Osteoblast (primary cell): ENCODE data around the gene SH3RF3. TPM values are rescaled to one million over a fixed set of nuclear protein-coding genes. Genes with fewer than 3 reads are reported as not detected.
A peak's percentile ranks its signal among the peaks of the same experiment; 100 is the strongest.

ENCODE experiments used
- DNase-seq: peaks from one replicate; pipeline ENCODE4 v3.0.0; 2011; ENCODE audit warnings: low spot score, mixed read lengths; ENCODE audit not compliant: insufficient read length; ENCODE audit errors: missing footprints
- H2AFZ ChIP-seq: 2 replicates; pipeline ENCODE4 v1.6.0; 2011; ENCODE audit warnings: mild to moderate bottlenecking, low read length
- H3K27ac ChIP-seq: 2 replicates; pipeline ENCODE4 v1.5.1; 2011; ENCODE audit warnings: mild to moderate bottlenecking, low read depth, low read length, moderate library complexity
- H3K27me3 ChIP-seq: 2 replicates; pipeline ENCODE4 v1.6.0; 2012; ENCODE audit warnings: mild to moderate bottlenecking, control low read depth, inconsistent platforms, low read length, moderate library complexity; ENCODE audit not compliant: insufficient read depth
- H3K36me3 ChIP-seq: 2 replicates; pipeline ENCODE4 v1.5.1; 2011; ENCODE audit warnings: mild to moderate bottlenecking, low read length, control low read depth, moderate library complexity; ENCODE audit not compliant: insufficient read depth
- H3K4me1 ChIP-seq: 2 replicates; pipeline ENCODE4 v1.5.1; 2011; ENCODE audit warnings: mild to moderate bottlenecking, low read length, control low read depth, moderate library complexity; ENCODE audit not compliant: insufficient read depth
- H3K4me2 ChIP-seq: 2 replicates; pipeline ENCODE4 v1.6.0; 2011; ENCODE audit warnings: mild to moderate bottlenecking, low read length; ENCODE audit not compliant: insufficient read depth
- H3K4me3 ChIP-seq: fragments of 200-600 bp; sonication (generic); 3 replicates; pipeline ENCODE4 v1.5.1; 2012; ENCODE audit warnings: mild to moderate bottlenecking, low read length, inconsistent platforms; ENCODE audit not compliant: insufficient read depth
- H3K79me2 ChIP-seq: 2 replicates; pipeline ENCODE4 v1.6.0; 2012; ENCODE audit warnings: mild to moderate bottlenecking, low read length, control low read depth, inconsistent platforms; ENCODE audit not compliant: insufficient read depth
- H3K9me3 ChIP-seq: 2 replicates; pipeline ENCODE4 v1.5.1; 2011; ENCODE audit warnings: low read depth, low read length, control low read depth
- H4K20me1 ChIP-seq: 2 replicates; pipeline ENCODE4 v1.6.0; 2012; ENCODE audit warnings: mild to moderate bottlenecking, low read length, control low read depth; ENCODE audit not compliant: insufficient read depth
- CTCF ChIP-seq: IDR thresholded peaks from 2 replicates; pipeline ENCODE4 v1.5.1; 2011; ENCODE audit warnings: mild to moderate bottlenecking, low read depth, low read length, moderate library complexity; ENCODE audit errors: extremely low read depth
- total RNA-seq: library from RNA; depleted of rRNA; stranded (reverse); fragments of >200 nt; gene quantifications from 2 replicates; pipeline ENCODE4 v1.2.3, GENCODE V29; 2012

The SH3RF3 gene
- total RNA-seq, 1 donor, result 14.8 TPM

- no peak overlapping the region for H3K4me2 ChIP-seq
- no peak overlapping the region for H2AFZ ChIP-seq
- no peaks in the 10 kb centered on the region for H3K27me3 ChIP-seq
- DNase-seq, result no peak
- H3K9me3 ChIP-seq, result no peaks in the 10 kb centered on the region
- TF ChIP-seq CTCF, result no peak
- no peaks in the 10 kb centered on the region for H3K36me3 ChIP-seq
- peaks cover 20% of the 10 kb centered on the region for H3K4me1 ChIP-seq
- no peak overlapping the region for H3K4me3 ChIP-seq
- H4K20me1 ChIP-seq, result peaks cover 45% of the 10 kb centered on the region
- H3K79me2 ChIP-seq, result peaks cover 79% of the 10 kb centered on the region
- H3K27ac ChIP-seq, result no peak overlapping the region
Observed at GRCh38 chr2:109261906-109262631, 133.1 kb downstream of the SH3RF3 start.

GRCh38 chr2:109264595-109265328 is 135.8 kb downstream of the SH3RF3 start:
- no peak overlapping the region for H3K27ac ChIP-seq
- TF ChIP-seq CTCF, result no peak
- peak; percentile 94 for DNase-seq

DNA sequence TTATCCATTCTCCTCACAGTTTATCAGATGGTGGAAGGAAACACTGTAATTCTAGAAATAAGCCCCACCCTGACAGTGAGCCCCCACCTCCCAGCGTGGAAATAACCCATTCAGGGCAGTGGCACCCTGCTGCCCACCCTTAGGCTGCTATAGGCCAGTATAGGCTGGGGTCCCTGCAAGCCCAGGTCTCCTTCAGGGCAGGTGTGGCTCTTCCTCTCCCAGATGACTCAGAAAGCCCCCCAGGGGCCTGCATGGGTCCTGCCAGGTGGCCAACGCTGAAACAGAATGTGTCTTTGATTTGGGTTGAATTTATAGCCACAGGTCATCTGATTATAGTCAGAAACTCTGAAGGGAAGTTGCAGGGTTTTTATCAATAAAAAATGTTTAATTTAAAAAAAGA is 136.4 kb downstream of the SH3RF3 start:
- DNase-seq, result no peak
- H3K27me3 ChIP-seq, result no peaks in the 10 kb centered on the region
- H3K4me3 ChIP-seq, result no peak overlapping the region
- TF ChIP-seq CTCF, result no peak
- no peak overlapping the region for H3K4me2 ChIP-seq
- peaks cover 56% of the 10 kb centered on the region for H3K79me2 ChIP-seq
- peaks cover 12% of the 10 kb centered on the region for H3K4me1 ChIP-seq
- no peaks in the 10 kb centered on the region for H3K36me3 ChIP-seq
- no peak overlapping the region for H3K27ac ChIP-seq
- H4K20me1 ChIP-seq, result peaks cover 36% of the 10 kb centered on the region
- no peak overlapping the region for H2AFZ ChIP-seq
- H3K9me3 ChIP-seq, result no peaks in the 10 kb centered on the region

More at GRCh38 chr2:109264595-109265328, 135.8 kb downstream of the SH3RF3 start:
- Histone ChIP-seq H3K4me2 (peak overlapping the region; percentile 5), H3K4me3 (no peak overlapping the region), H4K20me1 (peaks cover 37% of the 10 kb centered on the region), H3K79me2 (peaks cover 61% of the 10 kb centered on the region), H3K36me3 (no peaks in the 10 kb centered on the region), H3K9me3 (no peaks in the 10 kb centered on the region), H2AFZ (no peak overlapping the region), H3K4me1 (peaks cover 12% of the 10 kb centered on the region), H3K27me3 (no peaks in the 10 kb centered on the region)

DNA sequence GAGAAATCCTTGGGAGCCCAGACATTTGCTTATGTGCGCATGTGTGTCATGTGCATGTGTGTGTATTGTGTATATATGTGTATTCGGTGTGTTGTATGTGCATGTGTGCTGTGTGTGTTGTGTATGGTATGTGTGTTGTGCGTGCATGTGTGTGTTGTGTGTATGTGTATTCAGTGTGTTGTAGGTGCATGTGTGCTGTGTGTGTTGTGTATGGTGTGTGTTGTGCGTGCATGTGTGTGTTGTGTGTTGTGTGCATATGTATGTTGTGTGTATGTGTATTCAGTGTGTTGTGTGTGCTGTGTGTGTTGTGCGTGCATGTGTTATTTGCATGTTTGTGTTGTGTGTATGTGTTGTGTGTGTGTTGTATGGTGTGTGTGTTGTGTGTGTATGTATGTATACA is 136.9 kb downstream of the SH3RF3 start:
- Histone ChIP-seq H4K20me1 (peaks cover 36% of the 10 kb centered on the region), H2AFZ (no peak overlapping the region), H3K27me3 (no peaks in the 10 kb centered on the region), H3K4me3 (no peak overlapping the region), H3K9me3 (no peaks in the 10 kb centered on the region), H3K36me3 (no peaks in the 10 kb centered on the region), H3K79me2 (peaks cover 53% of the 10 kb centered on the region), H3K27ac (no peak overlapping the region), H3K4me2 (no peak overlapping the region), H3K4me1 (peaks cover 12% of the 10 kb centered on the region)
- no peak for TF ChIP-seq CTCF
- DNase-seq, result no peak
